K562 (cell line): ENCODE data around the gene CALML4.

Source experiments
- BHLHE40 ChIP-seq: IDR thresholded peaks from 2 replicates; pipeline ENCODE4 v1.6.1; 2011; ENCODE audit warnings: low read length, improper control_type of control experiment
- CTCF ChIP-seq, 3 experiments: IDR thresholded peaks in 2 of 3; conservative IDR thresholded peaks in 1 of 3; 2 replicates each; pipeline ENCODE4 v1.5.1; 2011 to 2012; ENCODE audit warnings: low read length in 3 of 3, mild to moderate bottlenecking in 3 of 3, control low read depth in 2 of 3, improper control_type of control experiment in 1 of 3, inconsistent platforms in 1 of 3, low read depth in 1 of 3, mixed read lengths in 1 of 3, moderate library complexity in 1 of 3; ENCODE audit not compliant: insufficient read depth in 2 of 3
- EZH2 ChIP-seq: IDR thresholded peaks from 2 replicates; pipeline ENCODE4 v1.6.1; 2012; ENCODE audit warnings: low read depth, mild to moderate bottlenecking, inconsistent platforms, low read length, borderline replicate concordance
- KAT2B ChIP-seq: IDR thresholded peaks from one replicate; pipeline ENCODE4 v1.6.1; 2012; ENCODE audit warnings: low read depth, mild to moderate bottlenecking, control low read depth, inconsistent platforms, low read length, moderate library complexity
- RBM17 ChIP-seq: fragments of 200-400 bp; formaldehyde crosslinking; IDR thresholded peaks from 2 replicates; pipeline ENCODE4 v1.6.1; 2017; ENCODE audit warnings: low read depth, mild to moderate bottlenecking, low read length, borderline replicate concordance
- ZBTB26 ChIP-seq: fragments of 450-650 bp; formaldehyde crosslinking; IDR thresholded peaks from 2 replicates; pipeline ENCODE4 v1.4.0; 2022; ENCODE audit warnings: missing genetic modification characterization
- ZNF398 ChIP-seq: fragments of 250-450 bp; sonication (Bioruptor Pico); IDR thresholded peaks from 2 replicates; pipeline ENCODE4 v1.8.0; 2021; ENCODE audit warnings: moderate library complexity, mild to moderate bottlenecking, inconsistent platforms

- TF ChIP-seq CTCF (IDR thresholded peaks at IDR 0.05 in 2 of 3, conservative IDR thresholded peaks at IDR 0.05 in 1 of 3; ENCODE audit: insufficient read depth in 2 of 3, low read depth in 1 of 3, low read length in 3 of 3) (no peak), RBM17 (no peak), BHLHE40 (no peak), EZH2 (no peak), ZBTB26 (no peak), ZNF398 (CRISPR knock-in tag) (no peak), KAT2B (no peak)
Measured at GRCh38 chr15:68208136-68208535, 3.0 kb upstream of the CALML4 start.
